H9 (cell line): ENCODE results near the gene ELMOD1. TPM values are rescaled to one million over a fixed set of nuclear protein-coding genes. Genes with fewer than 3 reads are reported as not detected.
"Not testable (repeated sequence)": the region's sequence is repeated elsewhere in the genome, so short reads cannot be mapped to it uniquely, and the experiment has no call there.

Source experiments
- DNase-seq: peaks from one replicate; pipeline ENCODE4 v3.0.0-alpha.2; 2017
- H2AFZ ChIP-seq: one replicate; pipeline ENCODE4 v1.6.1; 2013; ENCODE audit warnings: mild to moderate bottlenecking, low read length, control low read depth, moderate library complexity
- H2AK5ac ChIP-seq: 2 replicates; pipeline ENCODE4 v1.6.1; 2013; ENCODE audit warnings: low read length, control low read depth, mixed read lengths; ENCODE audit not compliant: insufficient read length
- H2BK120ac ChIP-seq: one replicate; pipeline ENCODE4 v1.6.1; 2013; ENCODE audit warnings: low read depth, mild to moderate bottlenecking, low read length, control low read depth, inconsistent platforms; ENCODE audit not compliant: poor library complexity, severe bottlenecking
- H2BK12ac ChIP-seq: 2 replicates; pipeline ENCODE4 v1.6.1; 2013; ENCODE audit warnings: low read length, control low read depth, mixed read lengths, low read depth; ENCODE audit not compliant: insufficient read length
- H2BK15ac ChIP-seq: 2 replicates; pipeline ENCODE4 v1.6.1; 2013; ENCODE audit warnings: low read depth, low read length, control low read depth
- H2BK20ac ChIP-seq: one replicate; pipeline ENCODE4 v1.6.1; 2013; ENCODE audit warnings: low read depth, mild to moderate bottlenecking, low read length, control low read depth, inconsistent platforms; ENCODE audit not compliant: poor library complexity, severe bottlenecking
- H2BK5ac ChIP-seq: 2 replicates; pipeline ENCODE4 v1.6.1; 2013; ENCODE audit warnings: low read length, control low read depth, mixed read lengths; ENCODE audit not compliant: insufficient read length
- H3K14ac ChIP-seq: 2 replicates; pipeline ENCODE4 v1.6.1; 2013; ENCODE audit warnings: low read length, control low read depth; ENCODE audit not compliant: insufficient read depth
- H3K18ac ChIP-seq: 2 replicates; pipeline ENCODE4 v1.6.1; 2013; ENCODE audit warnings: low read depth, mild to moderate bottlenecking, mixed read lengths, low read length, control low read depth; ENCODE audit not compliant: insufficient read length
- H3K23ac ChIP-seq: 2 replicates; pipeline ENCODE4 v1.6.1; 2013; ENCODE audit warnings: low read length, control low read depth, mixed read lengths, low read depth; ENCODE audit not compliant: insufficient read length
- H3K23me2 ChIP-seq: 2 replicates; pipeline ENCODE4 v1.6.1; 2013; ENCODE audit warnings: low read depth, mild to moderate bottlenecking, mixed read lengths, low read length, control low read depth; ENCODE audit not compliant: insufficient read length, poor library complexity, severe bottlenecking
- H3K27ac ChIP-seq: 2 replicates; pipeline ENCODE4 v1.5.1; 2013; ENCODE audit warnings: low read length, control low read depth, mixed read lengths, low read depth; ENCODE audit not compliant: insufficient read length
- H3K27me3 ChIP-seq: 2 replicates; pipeline ENCODE4 v1.6.1; 2013; ENCODE audit warnings: low read length, control low read depth, inconsistent platforms; ENCODE audit not compliant: insufficient read depth
- H3K4ac ChIP-seq: 2 replicates; pipeline ENCODE4 v1.6.1; 2013; ENCODE audit warnings: low read depth, mild to moderate bottlenecking, control low read depth, inconsistent platforms, low read length, moderate library complexity
- H3K4me1 ChIP-seq: 2 replicates; pipeline ENCODE4 v1.6.1; 2013; ENCODE audit warnings: low read length, control low read depth, inconsistent platforms; ENCODE audit not compliant: insufficient read depth
- H3K4me2 ChIP-seq: 2 replicates; pipeline ENCODE4 v1.6.1; 2013; ENCODE audit warnings: low read length, control low read depth, mixed read lengths; ENCODE audit not compliant: insufficient read length, insufficient read depth
- H3K56ac ChIP-seq: 2 replicates; pipeline ENCODE4 v1.6.1; 2013; ENCODE audit warnings: low read depth, mild to moderate bottlenecking, mixed read lengths, low read length, control low read depth; ENCODE audit not compliant: insufficient read length
- H3K79me1 ChIP-seq: 2 replicates; pipeline ENCODE4 v1.6.1; 2013; ENCODE audit warnings: low read depth, mild to moderate bottlenecking, moderate library complexity, low read length, control low read depth, inconsistent platforms; ENCODE audit not compliant: insufficient read depth, poor library complexity, severe bottlenecking
- H3K79me2 ChIP-seq: 2 replicates; pipeline ENCODE4 v1.6.1; 2013; ENCODE audit warnings: low read length, control low read depth, inconsistent platforms; ENCODE audit not compliant: insufficient read depth
- H3K9ac ChIP-seq: 2 replicates; pipeline ENCODE4 v1.6.1; 2013; ENCODE audit warnings: low read length, control low read depth, mixed read lengths; ENCODE audit not compliant: insufficient read length; ENCODE audit errors: extremely low read depth
- H3K9me3 ChIP-seq: one replicate; pipeline ENCODE4 v1.6.1; 2013; ENCODE audit warnings: low read depth, low read length, inconsistent platforms; ENCODE audit not compliant: control insufficient read depth
- H3T11ph ChIP-seq: one replicate; pipeline ENCODE4 v1.6.1; 2013; ENCODE audit warnings: mild to moderate bottlenecking, low read length, control low read depth, inconsistent platforms
- H4K20me1 ChIP-seq: one replicate; pipeline ENCODE4 v1.6.1; 2013; ENCODE audit not compliant: control insufficient read depth, insufficient read length, insufficient read depth
- H4K5ac ChIP-seq: 2 replicates; pipeline ENCODE4 v1.6.1; 2013; ENCODE audit warnings: low read depth, mild to moderate bottlenecking, mixed read lengths, low read length, control low read depth; ENCODE audit not compliant: insufficient read length
- H4K8ac ChIP-seq: replicated peaks from 2 replicates; pipeline ENCODE4 v1.6.1; 2013; ENCODE audit warnings: low read length, control low read depth, mixed read lengths, low read depth; ENCODE audit not compliant: insufficient read length
- H4K91ac ChIP-seq: 2 replicates; pipeline ENCODE4 v1.6.1; 2013; ENCODE audit warnings: low read depth, mild to moderate bottlenecking, moderate library complexity, mixed read lengths, low read length, control low read depth; ENCODE audit not compliant: insufficient read length
- H3K27ac Mint-ChIP-seq, 3 experiments: 2 replicates in 2 of 3; 3 replicates in 1 of 3; pipeline ENCODE4 v1.8.0; 2020 to 2021; ENCODE audit warnings: mixed read lengths in 3 of 3, mild to moderate bottlenecking in 1 of 3, moderate library complexity in 1 of 3
- H3K27me3 Mint-ChIP-seq: 2 replicates; pipeline ENCODE4 v1.8.0; 2021; ENCODE audit warnings: low read depth, mild to moderate bottlenecking, moderate library complexity, mixed read lengths
- H3K36me3 Mint-ChIP-seq, 3 experiments: 2 replicates in 2 of 3; 3 replicates in 1 of 3; pipeline ENCODE4 v1.8.0; 2020 to 2021; ENCODE audit warnings: low read depth in 3 of 3, mixed read lengths in 3 of 3; ENCODE audit not compliant: insufficient read depth in 1 of 3
- H3K4me1 Mint-ChIP-seq, 2 experiments: 2 replicates each; pipeline ENCODE4 v1.8.0; 2020; ENCODE audit warnings: mixed read lengths in 2 of 2
- H3K4me3 Mint-ChIP-seq, 2 experiments: 2 replicates in 1 of 2; 3 replicates in 1 of 2; pipeline ENCODE4 v1.8.0; 2020 to 2021; ENCODE audit warnings: mild to moderate bottlenecking in 2 of 2, mixed read lengths in 2 of 2, moderate library complexity in 1 of 2
- H3K9me3 Mint-ChIP-seq, 2 experiments: 2 replicates in 1 of 2; 3 replicates in 1 of 2; pipeline ENCODE4 v1.8.0; 2020; ENCODE audit warnings: mild to moderate bottlenecking in 2 of 2, mixed read lengths in 2 of 2, moderate library complexity in 1 of 2
- WGBS: extraction: QIAGEN DNeasy Blood & Tissue Kit; methylation state at CpG from one replicate; pipeline ENCODE4 v1.1.7; 2013; ENCODE audit warnings: missing lambda C conversion rate, low lambda C conversion rate, mixed read lengths; ENCODE audit not compliant: insufficient read length; ENCODE audit errors: extremely low coverage; 5-methylcytosine and 5-hydroxymethylcytosine counted together
- total RNA-seq: library from RNA; stranded (reverse); gene quantifications from 2 replicates; pipeline ENCODE4 v1.2.1, GENCODE V29; 2021
- TF ChIP-seq, protein P1 (sequence below): fragments of 200-600 bp; sonication (generic); conservative IDR thresholded peaks from 3 replicates; pipeline ENCODE4 v1.8.0; 2021; ENCODE audit warnings: antibody characterized with exemption, mild to moderate bottlenecking

The ELMOD1 gene
- total RNA-seq, 1 experiment from 2014 or later = 0.61 TPM

DNA sequence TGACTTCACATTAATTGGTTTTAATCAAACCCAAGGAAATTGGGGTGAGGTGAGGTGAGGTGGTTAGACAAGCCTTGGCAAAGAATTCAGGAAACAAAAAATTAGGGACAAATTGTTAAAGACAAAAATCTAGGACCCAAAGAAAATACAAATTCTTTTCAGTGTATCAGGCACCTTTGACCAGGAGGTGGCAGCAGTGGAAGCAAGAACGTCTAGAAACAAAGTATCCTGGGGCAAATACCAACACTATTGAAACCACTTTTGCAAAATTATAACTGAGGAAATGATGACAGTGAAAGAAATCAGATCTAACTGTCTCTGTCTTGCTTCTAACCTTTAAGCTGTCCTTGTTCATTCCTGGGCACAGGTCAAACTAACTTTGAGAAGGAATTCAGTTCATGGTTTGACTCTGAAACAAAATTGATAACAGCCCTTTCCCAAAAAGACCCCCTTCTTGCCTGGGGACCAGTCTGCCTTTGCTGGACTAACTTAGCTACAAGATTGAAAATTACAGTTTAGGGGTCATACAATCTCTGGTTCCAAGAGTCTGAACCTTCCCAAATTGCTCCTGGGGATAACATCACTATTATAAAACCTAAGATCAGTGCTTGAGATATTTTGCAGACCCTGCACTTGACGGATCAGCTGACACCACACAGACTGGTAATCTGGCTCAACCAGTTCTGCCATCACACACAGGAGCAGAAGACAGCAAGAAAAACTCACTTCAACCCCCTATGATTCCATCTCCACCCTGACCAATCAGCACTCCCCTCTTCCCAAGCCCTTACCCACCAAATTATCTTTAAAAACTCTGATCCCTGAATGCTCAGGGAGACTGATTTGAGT is 14.2 kb upstream of the ELMOD1 start:
- not testable (repeated sequence) for H3K9ac ChIP-seq, H2BK15ac ChIP-seq, H3K9me3 Mint-ChIP-seq, H4K20me1 ChIP-seq, H2BK5ac ChIP-seq, H2AK5ac ChIP-seq, H3K4me1 ChIP-seq, DNase-seq, H4K5ac ChIP-seq, H3K4me3 Mint-ChIP-seq, H3K36me3 Mint-ChIP-seq, H3K79me1 ChIP-seq, H3K23me2 ChIP-seq, H3K56ac ChIP-seq, H3K79me2 ChIP-seq, H3K18ac ChIP-seq, H4K8ac ChIP-seq, H2AFZ ChIP-seq, H2BK120ac ChIP-seq, H3K27me3 ChIP-seq, H3K4me2 ChIP-seq, H3K9me3 ChIP-seq, H3K14ac ChIP-seq, H3T11ph ChIP-seq, H3K27ac ChIP-seq, H2BK12ac ChIP-seq, H4K91ac ChIP-seq, H3K27ac Mint-ChIP-seq, H2BK20ac ChIP-seq, H3K27me3 Mint-ChIP-seq, H3K23ac ChIP-seq, H3K4ac ChIP-seq
- H3K4me1 Mint-ChIP-seq = peaks cover 14 to 21% of the 10 kb centered on the region in 2 experiments
- TF ChIP-seq, protein P1, sequence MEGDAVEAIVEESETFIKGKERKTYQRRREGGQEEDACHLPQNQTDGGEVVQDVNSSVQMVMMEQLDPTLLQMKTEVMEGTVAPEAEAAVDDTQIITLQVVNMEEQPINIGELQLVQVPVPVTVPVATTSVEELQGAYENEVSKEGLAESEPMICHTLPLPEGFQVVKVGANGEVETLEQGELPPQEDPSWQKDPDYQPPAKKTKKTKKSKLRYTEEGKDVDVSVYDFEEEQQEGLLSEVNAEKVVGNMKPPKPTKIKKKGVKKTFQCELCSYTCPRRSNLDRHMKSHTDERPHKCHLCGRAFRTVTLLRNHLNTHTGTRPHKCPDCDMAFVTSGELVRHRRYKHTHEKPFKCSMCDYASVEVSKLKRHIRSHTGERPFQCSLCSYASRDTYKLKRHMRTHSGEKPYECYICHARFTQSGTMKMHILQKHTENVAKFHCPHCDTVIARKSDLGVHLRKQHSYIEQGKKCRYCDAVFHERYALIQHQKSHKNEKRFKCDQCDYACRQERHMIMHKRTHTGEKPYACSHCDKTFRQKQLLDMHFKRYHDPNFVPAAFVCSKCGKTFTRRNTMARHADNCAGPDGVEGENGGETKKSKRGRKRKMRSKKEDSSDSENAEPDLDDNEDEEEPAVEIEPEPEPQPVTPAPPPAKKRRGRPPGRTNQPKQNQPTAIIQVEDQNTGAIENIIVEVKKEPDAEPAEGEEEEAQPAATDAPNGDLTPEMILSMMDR = peak; percentile 78
- no CpG with 5 or more reads among the region's 2 CpGs for WGBS
